Thoracic aorta (tissue), 2 donors: Measurements from ENCODE around the gene SPOCK3. TPM values are rescaled to one million over a fixed set of nuclear protein-coding genes. Genes with fewer than 3 reads are reported as not detected.

Source experiments
- ATAC-seq: fragments of 150-250 bp; one replicate; pipeline ENCODE4 v1.8.0; 2017; ENCODE audit warnings: low read depth; ENCODE audit not compliant: insufficient number of reproducible peaks, low FRiP score
- DNase-seq: peaks from one replicate; pipeline ENCODE4 v3.0.0-alpha.2; 2020; ENCODE audit warnings: low spot score
- H3K27ac ChIP-seq, 2 donors: fragments of 200-600 bp; sonication (generic); 1 replicate in 1 of 2; 2 replicates in 1 of 2; pipeline ENCODE4 v1.5.1; 2016; ENCODE audit warnings: mild to moderate bottlenecking in 2 of 2, moderate library complexity in 2 of 2
- H3K27me3 ChIP-seq: fragments of 200-600 bp; sonication (generic); replicated peaks from 2 replicates; pipeline ENCODE4 v1.6.0; 2016; ENCODE audit warnings: mild to moderate bottlenecking; ENCODE audit not compliant: insufficient read depth
- H3K36me3 ChIP-seq: fragments of 200-600 bp; sonication (generic); one replicate; pipeline ENCODE4 v1.5.1; 2016
- H3K4me1 ChIP-seq, 2 donors: fragments of 200-600 bp; sonication (generic); 1 replicate in 1 of 2; 2 replicates in 1 of 2; pipeline versions ENCODE4 v1.5.1 to v1.6.0; 2016; ENCODE audit warnings: low read depth in 2 of 2, mild to moderate bottlenecking in 1 of 2; ENCODE audit not compliant: control insufficient read depth in 1 of 2
- H3K4me3 ChIP-seq: fragments of 200-600 bp; sonication (generic); 2 replicates; pipeline ENCODE4 v1.5.1; 2016; ENCODE audit warnings: mild to moderate bottlenecking
- H3K9me3 ChIP-seq: fragments of 200-600 bp; sonication (generic); 2 replicates; pipeline ENCODE4 v1.5.1; 2016
- total RNA-seq, 2 donors: library from RNA; depleted of rRNA; stranded (reverse); fragments of >200 nt; gene quantifications; one replicate each; pipeline versions ENCODE4 v1.1.0 to v1.2.3, GENCODE V29; 2016
- TF ChIP-seq, protein P1 (sequence below): fragments of 200-600 bp; sonication (generic); IDR thresholded peaks from one replicate; pipeline ENCODE4 v1.5.1; 2019; ENCODE audit warnings: antibody characterized with exemption

SPOCK3 gene
- total RNA-seq, 2 donors from 2014 or later = not detected

DNA sequence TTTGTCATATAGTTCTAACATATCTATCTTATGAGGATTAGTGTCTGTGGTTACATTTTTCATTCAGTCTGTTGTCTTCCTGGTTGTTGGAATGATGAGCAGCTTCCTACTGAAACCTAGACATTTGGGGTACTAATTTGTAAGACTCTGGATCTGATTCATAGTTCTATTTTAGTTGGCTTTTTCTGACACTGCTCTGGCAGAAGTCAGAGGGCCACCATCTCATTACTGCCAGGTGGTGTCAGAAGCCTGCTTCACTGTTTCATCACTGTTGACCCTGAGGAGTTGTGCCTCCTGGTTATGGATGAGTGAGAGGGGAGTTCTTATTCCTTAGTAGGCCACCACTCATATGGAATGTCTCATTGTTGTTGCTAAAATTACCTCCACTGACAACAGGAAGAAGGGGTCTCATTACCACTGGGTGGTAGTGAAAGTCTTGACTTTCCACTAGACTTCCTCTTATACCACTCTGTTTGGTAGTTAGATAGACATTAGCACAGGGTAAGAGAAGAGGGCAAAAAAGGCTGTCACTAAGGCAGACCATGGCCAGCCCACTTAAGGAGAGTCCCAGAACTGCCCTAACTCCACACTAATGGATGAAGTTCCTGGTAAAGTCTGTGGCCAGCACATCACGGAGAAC, 395.2 kb downstream of the SPOCK3 start:
- DNase-seq = no peak
- TF ChIP-seq, protein P1, sequence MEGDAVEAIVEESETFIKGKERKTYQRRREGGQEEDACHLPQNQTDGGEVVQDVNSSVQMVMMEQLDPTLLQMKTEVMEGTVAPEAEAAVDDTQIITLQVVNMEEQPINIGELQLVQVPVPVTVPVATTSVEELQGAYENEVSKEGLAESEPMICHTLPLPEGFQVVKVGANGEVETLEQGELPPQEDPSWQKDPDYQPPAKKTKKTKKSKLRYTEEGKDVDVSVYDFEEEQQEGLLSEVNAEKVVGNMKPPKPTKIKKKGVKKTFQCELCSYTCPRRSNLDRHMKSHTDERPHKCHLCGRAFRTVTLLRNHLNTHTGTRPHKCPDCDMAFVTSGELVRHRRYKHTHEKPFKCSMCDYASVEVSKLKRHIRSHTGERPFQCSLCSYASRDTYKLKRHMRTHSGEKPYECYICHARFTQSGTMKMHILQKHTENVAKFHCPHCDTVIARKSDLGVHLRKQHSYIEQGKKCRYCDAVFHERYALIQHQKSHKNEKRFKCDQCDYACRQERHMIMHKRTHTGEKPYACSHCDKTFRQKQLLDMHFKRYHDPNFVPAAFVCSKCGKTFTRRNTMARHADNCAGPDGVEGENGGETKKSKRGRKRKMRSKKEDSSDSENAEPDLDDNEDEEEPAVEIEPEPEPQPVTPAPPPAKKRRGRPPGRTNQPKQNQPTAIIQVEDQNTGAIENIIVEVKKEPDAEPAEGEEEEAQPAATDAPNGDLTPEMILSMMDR = no peak

DNA sequence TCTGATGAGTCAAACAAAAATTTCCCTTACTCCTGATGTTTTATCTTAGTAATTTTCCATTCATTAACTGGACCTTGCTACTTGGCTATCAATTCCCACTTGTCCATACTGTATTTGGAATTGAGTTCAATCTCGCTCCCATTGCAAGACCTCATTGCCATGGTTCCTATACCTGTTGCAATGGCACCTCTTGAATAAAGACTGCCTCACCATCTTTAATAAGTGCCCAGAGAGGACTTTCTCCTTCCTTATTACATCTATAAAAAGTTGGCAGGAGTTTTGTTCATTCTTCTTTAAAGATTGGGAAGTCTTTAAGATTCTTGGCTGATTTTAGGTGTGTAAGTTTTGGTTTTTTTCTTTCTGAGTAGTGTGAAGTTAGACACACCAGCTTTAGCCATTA, 397.4 kb downstream of the SPOCK3 start:
- DNase-seq (no peak), ATAC-seq (no peak)
- Histone ChIP-seq H3K27me3 (no peaks in the 10 kb centered on the region), H3K9me3 (no peaks in the 10 kb centered on the region), H3K27ac (no peak overlapping the region), H3K4me1 (no peaks in the 10 kb centered on the region), H3K4me3 (no peak overlapping the region), H3K36me3 (no peaks in the 10 kb centered on the region)
- TF ChIP-seq, protein P1 = no peak

More for the DNA sequence above, 395.2 kb downstream of the SPOCK3 start:
- Histone ChIP-seq H3K36me3 (no peaks in the 10 kb centered on the region), H3K27me3 (no peaks in the 10 kb centered on the region), H3K4me1 (no peaks in the 10 kb centered on the region), H3K27ac (no peak overlapping the region), H3K4me3 (no peak overlapping the region), H3K9me3 (no peaks in the 10 kb centered on the region)
- no peak for ATAC-seq

- ATAC-seq (no peak), DNase-seq (no peak)
- H3K27me3 ChIP-seq = no peaks in the 10 kb centered on the region
- no peaks in the 10 kb centered on the region for H3K9me3 ChIP-seq
- H3K36me3 ChIP-seq = no peaks in the 10 kb centered on the region
- H3K4me1 ChIP-seq = no peaks in the 10 kb centered on the region
- H3K27ac ChIP-seq = no peak overlapping the region
- TF ChIP-seq, protein P1 = no peak
- H3K4me3 ChIP-seq = no peak overlapping the region
These were observed 406.7 kb downstream of the SPOCK3 start for GRCh38 chr4:166827629-166828028.

DNA sequence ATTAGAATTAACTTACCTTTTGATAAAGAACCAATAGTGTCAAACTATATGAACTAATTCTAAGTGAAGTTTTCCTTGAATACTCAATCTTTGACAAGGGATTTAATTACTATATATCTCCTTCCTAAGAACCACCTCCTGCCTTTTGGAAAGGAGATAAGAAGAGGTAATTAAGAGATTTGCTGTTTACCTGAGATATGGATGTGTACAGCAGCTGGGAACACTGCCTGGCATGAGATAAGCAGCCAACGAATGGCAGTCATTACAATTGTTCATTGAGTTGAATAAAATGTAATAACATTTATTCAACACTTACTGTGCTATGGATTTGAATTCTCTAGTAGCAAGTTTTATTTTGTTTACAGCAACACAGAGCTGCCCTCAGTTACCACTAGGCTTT, 407.1 kb downstream of the SPOCK3 start:
- ATAC-seq (no peak), DNase-seq (no peak)
- TF ChIP-seq, protein P1 = no peak
- Histone ChIP-seq H3K4me1 (no peaks in the 10 kb centered on the region), H3K36me3 (no peaks in the 10 kb centered on the region), H3K27me3 (no peaks in the 10 kb centered on the region), H3K9me3 (no peaks in the 10 kb centered on the region), H3K27ac (no peak overlapping the region), H3K4me3 (no peak overlapping the region)

DNA sequence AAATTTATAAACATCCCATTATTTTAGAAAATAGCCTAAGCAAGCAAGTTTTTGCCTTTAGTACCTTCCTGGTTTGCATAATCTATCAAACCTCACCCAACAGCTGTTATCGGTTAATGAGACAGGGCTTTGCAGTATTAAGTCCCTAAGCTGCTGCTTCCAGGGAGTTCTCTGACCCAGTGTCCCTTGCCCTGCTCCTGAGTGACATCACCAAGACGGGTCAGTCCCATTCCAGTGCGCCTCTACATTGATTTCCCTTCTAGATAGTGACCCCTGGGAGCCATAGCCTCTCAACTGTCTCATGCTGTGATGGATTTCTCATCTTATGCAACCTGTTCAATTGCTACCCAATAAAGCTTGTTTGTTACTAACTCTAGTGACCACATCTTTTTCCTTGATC, 410.4 kb downstream of the SPOCK3 start:
- DNase-seq (no peak), ATAC-seq (no peak)
- no peak overlapping the region for H3K27ac ChIP-seq
- no peak overlapping the region for H3K4me3 ChIP-seq
- no peaks in the 10 kb centered on the region for H3K9me3 ChIP-seq
- no peaks in the 10 kb centered on the region for H3K4me1 ChIP-seq
- TF ChIP-seq, protein P1 = no peak
- no peaks in the 10 kb centered on the region for H3K36me3 ChIP-seq
- H3K27me3 ChIP-seq = no peaks in the 10 kb centered on the region
